Dedifferentiated amniotic fluid mesenchymal stem cell (primary cell): ENCODE data around the gene SLC25A47.
A peak's percentile ranks its signal among the peaks of the same experiment; 100 is the strongest.
"Not testable (repeated sequence)": the region's sequence is repeated elsewhere in the genome, so short reads cannot be mapped to it uniquely, and the experiment has no call there.

Source experiments
- DNase-seq: peaks from one replicate; pipeline ENCODE4 v3.0.0-alpha.2; 2016; ENCODE audit errors: extremely low spot score

Gene SLC25A47, protein sequence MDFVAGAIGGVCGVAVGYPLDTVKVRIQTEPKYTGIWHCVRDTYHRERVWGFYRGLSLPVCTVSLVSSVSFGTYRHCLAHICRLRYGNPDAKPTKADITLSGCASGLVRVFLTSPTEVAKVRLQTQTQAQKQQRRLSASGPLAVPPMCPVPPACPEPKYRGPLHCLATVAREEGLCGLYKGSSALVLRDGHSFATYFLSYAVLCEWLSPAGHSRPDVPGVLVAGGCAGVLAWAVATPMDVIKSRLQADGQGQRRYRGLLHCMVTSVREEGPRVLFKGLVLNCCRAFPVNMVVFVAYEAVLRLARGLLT

DNA sequence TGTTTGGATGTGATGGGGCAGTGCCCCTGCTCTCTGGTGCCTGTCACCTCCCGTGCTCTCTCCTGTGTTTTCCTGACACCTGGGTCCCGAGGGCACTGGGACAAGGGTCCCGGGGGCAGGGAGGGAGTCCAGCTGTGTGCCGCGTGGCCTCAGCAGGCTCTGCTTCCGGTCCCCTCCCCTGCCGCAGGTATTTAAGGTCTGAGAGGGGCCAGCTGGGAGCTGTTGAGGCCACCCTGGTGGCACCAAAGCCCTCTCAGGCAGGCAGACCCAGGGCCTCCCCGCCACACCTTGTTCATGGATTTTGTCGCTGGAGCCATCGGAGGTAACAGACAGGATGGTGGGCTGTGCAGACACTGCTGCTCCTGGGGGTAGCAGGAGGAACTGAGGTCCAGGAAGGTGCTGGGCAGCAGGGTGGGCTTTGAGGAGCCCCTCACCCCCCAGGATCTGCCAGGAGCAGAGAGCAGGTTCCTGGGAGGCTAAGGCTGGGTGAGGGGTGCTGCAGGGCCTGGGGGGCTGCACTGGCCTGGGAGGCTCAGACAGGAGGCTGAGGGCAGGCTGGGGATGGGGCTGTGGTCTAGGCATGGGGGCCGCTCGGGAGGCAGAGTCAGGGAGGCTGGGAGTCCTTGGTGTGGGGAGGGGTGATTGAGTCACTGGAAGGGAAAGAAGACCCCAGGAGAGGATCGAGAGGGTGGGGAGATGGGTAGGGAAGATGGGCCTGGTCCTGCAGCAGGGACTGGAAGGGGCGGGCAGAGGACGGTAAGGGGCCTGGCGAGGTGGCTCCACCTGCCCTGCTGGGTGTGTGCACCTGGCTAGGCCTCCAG is at the start of gene SLC25A47:
SLC25A47 (plus strand) TSS at position 219 of the 821 bp plus-strand sequence; CDS start at position 295, 76 bp downstream.
- DNase-seq, result no peak

DNA sequence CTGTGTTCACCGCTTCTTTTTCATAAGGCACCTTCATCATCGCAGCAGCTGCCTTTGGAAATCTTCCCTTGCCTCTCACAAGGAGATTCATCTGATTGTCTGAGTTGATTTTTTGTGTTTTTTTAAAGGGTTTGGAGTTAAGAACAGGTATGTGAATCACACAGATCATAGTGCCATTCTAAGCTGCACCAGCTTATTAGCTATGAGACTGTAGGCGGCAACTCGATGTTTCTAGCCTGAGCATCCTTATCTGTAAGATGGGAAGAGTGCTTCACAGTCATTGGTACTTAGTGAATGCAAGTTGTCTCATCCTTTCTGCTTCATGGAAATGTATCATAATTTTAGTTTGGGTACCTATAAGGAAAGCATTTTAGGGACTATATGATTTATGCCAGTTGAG is 48.9 kb upstream of the SLC25A47 start:
- DNase-seq, result no peak

DNA sequence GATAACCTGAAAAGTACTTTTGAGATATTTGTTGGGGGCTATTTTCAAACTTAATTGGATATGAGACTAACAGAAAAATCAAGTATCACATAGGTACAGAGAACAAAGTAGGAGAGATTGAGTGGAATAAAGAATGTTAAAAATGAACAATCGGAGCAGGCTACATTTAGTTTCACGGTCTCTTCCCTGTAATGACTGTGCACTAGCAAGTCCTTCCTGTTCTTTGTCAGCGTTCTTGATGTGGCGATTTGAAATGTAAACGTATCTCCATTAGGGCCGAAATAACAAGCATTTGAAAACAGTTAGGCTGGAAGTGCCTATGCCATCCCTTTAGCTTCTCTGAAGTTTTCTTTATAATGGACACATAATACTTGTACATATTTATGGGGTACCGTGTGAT is 47.9 kb upstream of the SLC25A47 start:
- DNase-seq, result no peak

DNA sequence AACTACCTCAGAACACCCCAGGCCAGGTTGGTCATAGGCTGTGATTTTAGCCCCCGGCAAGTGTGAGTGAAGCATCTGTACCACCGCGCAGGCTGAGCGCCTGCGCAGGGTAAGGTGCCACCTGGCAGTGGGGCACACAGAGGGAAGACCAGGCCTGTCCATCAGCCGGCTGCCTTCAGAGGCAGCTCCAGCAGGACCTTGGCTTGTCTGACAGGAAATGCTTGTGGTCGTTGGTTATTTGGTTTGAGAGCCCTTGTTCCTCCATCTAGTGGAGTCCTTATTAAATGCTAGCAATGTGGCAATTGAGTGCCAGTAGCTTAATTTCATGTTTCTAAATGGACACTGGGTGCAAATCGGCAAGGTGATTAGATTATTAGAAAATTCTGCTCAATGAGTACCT is 44.4 kb upstream of the SLC25A47 start:
- peak; percentile 33 for DNase-seq

DNA sequence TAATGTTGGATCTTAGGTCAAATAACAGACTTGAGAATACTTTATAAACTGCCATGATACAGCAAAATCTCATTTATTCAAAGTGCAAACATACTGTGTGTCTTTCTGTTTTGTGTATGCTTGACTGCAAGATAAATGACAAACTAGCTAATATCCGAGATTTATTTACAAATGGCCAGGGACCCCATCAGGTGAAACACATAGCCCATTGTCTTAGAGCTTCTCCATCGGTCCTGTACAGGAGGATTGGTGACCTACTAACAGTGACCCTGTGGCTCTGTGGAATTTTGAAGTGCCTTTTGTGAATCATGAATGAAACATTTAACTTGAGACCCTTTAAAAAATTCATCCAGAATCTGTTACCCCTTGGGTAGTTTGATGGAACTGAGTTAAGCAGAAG is 44.0 kb upstream of the SLC25A47 start:
- no peak for DNase-seq

DNA sequence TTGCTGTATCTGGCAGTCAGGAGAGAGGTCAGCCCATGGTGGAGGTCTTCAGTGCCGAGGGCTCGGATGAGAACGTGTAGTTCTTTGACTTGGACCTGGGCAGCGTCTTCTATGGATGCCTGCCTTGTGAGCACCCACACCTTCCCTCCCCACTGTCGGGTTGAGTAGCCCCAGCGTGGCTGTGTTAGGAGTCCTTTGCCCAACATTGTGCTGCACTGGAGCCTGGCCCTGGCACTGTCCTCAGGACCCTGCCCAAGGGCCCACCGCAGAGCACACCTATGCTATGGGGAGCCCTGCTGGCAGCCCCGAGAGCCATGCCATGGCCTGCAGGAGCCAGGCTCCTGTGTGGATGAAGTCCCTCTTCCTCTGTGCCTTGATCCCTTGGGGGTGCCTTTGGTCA is 43.6 kb upstream of the SLC25A47 start:
- DNase-seq, result no peak

DNA sequence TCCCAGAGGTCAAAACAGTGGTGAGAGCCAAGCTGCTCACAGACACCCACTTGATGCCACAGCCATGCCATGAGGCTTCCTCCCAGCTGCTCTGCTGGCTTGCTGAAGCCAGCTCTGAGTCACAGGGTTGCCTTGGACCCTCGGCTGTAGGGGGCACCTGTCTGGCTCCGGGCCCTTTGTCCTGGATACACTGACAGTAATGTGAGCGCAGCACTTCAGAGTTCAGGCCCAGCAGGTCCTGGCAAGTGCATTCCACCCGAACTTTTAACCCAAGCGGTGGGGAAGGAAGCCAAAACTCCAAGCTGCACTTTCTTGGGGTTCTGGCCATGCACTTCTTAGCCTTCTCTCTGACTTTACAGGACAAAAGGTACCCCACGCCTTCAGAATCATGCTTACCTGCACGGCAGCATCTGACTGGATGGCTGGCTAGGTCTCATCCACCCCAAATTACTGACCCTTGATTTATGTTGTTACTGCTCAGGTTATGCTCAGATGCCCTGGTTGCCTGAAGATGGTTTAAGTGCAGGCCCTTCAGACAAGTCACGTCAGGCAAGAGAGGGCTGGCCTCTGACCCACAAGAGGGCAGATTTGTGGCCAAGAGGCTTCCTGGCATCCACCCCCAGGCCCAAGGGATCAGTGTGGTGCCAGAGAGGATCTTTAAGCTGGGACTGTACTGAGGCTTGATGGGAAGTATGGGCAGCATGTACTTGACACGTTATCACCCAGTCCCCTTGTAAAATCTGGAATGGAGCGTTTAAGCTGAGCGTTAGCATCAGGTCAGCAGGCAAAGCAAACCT is 41.7 kb upstream of the SLC25A47 start:
- DNase-seq, result no peak

DNA sequence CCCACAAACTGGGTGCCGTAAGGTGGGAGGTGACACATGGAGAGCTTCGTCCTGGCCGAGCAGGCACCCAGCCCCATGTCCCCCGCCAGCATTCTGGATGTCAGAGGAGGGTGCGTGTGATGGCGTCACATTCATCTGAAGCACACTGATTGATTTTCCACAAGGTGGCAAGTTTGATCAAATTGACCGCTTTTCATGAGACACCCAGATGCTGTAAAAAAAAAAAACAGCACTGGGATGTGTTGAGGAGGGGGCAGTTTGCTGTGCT is 41.1 kb upstream of the SLC25A47 start:
- DNase-seq, result no peak

DNA sequence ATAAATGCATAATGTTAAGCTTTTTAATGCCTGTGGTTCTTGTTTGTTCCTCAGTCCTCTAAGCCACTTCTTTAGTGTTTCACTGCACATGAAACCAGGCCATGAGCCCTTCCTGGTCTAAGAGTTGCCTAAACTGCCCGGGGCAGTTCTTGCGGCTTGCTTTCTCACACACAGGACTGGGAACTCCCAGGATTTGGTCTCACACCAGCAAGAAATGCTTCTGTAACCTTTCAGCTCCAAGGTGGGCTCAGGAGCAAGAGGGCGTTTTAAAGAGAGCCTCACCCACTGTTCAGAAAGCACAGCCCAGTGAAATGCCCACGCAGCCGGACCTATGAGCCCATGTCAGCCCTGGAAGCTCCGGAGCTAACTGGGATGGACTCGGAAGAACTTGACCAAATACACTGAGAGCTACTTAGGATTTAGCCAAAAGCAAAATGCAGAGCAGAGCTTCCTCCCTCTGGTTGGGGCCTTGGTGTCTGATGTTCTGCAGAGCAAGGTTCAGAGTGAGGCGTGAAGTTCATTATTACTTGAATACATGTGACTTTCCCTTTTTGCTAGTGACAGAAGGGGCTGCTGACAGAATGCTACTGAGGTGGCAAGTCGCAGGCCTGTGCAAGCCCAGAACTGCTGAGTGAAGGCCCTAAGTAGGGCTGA is 40.2 kb upstream of the SLC25A47 start:
- DNase-seq, result no peak

DNA sequence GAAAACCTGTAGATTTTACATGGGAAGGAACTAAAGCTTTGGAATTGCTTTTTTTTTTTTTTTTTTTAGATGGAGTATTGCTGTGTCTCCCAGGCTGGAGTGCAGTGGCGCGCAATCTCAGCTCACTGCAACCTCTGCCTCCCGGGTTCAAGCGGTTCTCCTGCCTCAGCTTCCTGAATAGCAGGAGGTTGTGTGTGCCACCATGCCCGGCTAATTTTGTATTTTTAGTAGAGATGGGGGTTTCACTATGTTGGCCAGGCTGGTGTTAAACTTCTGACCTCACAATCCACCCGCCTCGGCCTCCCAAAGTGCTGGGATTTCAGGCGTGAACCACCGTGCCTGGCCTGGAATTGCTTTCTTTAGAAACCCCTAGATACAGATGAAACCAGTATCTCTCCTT is 39.7 kb upstream of the SLC25A47 start:
- not testable (repeated sequence) for DNase-seq

DNA sequence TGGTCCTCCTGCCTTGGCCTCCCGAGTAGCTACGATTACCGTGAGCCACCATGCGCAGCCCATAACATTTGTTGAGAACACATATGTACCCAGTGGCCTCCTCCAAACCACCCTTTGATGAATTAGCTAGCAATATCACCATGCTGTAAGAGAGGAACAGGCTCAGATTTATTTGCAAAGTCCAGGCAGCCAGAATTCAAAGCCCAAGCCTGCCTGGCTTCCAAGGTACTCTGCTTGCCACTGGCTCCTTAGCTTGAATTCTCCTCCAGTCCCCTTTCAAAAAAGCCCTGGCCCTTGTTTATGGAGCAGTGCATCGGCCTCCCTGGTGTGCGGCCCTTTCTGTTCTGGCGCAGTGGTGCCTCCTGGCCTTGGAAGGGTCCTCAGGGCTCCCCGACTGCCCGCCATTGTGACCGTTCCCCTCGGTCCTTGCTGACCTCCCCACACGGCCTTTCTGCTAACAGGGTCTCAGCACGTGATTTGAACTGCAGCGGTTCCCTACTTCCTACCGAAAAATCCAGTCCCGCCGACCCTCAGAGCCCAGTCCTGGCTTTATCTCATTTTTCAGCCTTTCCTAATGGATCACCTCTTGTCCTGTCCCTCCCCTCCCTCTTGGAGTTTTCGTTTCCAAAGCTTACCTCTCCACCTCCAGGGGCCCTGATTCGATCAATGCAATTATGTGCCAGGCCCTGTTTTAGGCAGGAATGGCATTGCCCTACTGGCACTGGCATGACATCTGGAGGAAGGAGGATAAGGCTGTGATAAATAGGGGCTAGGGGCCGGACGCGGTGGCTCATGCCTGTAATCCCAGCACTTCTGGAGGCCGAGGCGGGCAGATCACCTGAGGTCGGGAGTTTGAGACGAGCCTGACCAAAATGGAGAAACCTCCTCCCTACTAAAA is 38.9 kb upstream of the SLC25A47 start:
- no peak for DNase-seq

DNA sequence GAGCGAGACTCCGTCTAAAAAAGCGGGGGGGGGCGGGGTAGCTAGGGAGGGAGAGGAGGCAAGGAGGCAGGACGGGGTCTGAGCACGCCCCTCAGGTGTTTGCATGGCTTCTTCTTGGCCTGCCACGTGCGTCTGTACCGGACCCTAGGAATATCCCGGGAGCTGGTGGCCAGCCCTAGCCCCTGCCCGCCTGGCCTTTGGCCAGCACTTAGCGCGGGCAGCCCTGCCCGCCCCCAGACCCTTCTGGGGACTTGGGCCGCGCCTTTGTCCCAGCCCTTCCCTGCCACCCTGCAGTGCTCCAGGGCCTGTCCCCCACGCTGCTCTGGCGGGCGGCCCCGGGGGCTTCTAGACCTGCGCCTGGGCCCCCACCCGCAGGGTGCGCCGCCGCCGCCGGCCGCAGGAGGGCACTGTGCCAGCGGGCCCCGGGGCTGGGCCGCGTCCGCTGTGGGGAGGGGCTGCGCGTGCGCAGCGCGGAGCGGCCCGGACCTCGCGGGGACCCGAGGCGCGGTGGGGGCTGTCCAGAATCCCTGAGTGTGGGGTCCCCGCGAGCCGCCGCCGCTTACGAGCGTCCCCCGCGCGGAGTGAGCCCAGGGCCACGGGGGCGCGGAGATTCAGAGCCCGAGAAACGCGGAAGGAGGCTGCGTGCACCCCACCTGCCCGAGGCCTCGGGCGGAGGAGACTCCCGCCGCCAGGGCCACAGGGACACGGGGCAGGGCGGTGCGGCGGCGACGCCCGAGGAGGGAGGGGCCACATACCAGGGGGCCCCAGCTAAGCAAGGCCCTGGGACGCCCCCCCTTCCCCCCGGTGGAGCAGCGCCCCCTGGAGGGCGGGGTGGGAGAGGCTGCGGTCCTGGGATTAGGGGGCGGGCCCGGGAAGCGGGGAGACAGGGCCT is 37.9 kb upstream of the SLC25A47 start:
- no peak for DNase-seq

DNA sequence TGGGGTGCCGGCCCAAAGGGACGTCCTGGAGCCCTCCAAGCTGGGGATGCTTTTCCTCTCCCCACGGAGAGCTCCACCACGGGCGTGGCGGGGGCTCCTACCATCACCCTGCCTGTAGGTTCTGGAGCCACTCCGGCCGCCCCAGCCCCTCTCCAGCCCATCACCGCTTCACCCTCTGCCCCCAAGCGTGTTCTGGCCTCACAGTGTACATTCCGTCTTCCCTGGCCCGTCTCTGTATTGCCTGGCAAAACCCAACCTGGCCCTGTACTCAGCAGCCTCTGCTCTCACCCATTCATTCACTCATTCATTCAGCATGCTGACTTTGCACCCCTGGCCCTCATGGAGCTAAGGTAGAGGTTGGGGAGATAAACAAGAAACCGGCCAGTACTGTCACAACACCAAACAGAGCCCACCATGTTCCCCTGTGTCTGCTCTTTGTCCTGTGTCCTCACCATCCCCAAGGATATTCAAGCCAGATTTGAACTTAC is 37.2 kb upstream of the SLC25A47 start:
- no peak for DNase-seq

DNA sequence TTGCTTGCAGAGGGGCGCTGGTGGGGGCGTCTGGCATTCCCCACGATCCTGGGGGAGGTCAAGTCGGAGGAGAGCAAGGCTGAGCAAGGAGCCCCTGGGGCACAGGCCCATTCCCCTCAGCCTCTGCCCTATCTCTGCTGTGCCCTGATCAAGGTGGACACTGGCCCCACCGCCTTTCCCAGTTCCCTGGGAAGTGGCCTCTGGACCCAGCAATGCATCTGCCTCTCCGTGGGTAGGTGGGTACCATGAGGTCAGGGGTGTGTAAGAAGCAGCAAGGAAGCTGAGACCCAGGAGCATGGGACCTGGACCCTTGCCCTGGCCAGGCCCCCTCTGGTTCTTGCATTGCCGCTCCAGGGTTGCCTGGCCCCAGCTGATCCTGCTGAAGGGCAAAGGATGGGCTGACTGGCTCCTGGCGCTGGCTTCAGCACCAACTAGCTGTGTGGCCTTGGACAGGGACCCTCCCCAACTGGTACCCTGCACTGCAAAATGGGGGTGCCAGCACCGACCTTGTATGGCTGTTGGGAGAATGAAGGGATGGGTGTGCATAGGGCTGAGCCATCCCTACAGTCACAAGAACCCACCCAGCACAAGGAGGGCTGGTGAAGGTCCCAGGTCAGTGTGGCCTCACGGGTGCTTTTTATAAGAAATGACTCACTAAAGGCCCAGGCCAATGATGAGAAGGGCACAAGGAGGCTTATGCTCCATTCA is 36.5 kb upstream of the SLC25A47 start:
- no peak for DNase-seq

DNA sequence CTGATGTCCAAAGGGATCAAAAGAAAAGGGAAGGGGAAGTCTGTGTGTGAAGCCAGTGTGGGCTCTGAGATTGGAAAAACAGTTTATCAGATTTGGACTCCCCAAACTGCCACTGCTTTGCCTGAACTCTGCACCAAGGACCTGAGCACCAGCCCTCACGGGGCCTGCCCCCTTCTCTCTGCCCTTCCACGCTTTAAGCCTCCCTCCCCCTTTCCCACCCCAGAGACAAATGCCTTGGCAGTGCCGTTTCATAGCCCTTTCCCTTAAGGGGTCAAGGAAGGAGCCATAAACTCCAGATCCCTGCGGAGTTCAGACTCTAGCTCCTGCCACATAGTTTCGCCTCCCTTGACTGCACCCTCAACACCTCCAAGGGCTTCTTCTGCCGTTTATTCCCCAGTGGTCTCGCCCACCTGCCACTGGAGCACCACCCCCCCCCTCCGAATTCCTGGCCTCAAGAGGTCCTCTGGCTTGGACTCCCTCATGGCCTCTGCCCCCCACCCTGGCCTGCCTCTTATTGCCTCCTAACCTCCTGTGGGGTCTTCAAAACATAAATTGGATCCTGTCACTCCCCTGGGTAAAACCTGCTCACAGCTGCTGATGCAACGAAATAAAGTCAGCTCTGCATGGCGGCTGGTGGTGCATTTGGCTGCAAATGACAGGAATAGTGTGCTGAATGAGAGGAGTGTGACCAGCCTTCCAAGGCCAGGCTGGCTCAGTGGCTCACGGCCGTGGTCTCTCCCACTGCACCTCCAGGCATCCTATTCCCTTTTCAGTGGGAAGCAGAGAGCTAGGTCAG is 35.7 kb upstream of the SLC25A47 start:
- no peak for DNase-seq

DNA sequence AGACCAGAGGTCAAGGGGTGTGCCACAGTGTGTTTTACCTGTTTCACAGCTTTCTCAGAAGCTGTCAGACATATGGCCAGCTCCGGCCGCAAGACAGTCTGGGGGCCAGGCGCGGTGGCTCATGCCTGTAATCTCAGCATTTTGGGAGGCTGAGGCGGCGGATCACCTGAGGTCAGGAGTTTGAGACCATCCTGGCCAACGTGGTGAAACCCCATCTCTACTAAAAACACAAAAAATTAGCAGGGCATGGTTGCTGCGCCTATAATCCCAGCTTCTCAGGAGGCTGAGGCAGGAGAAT is 35.2 kb upstream of the SLC25A47 start:
- not testable (repeated sequence) for DNase-seq

DNA sequence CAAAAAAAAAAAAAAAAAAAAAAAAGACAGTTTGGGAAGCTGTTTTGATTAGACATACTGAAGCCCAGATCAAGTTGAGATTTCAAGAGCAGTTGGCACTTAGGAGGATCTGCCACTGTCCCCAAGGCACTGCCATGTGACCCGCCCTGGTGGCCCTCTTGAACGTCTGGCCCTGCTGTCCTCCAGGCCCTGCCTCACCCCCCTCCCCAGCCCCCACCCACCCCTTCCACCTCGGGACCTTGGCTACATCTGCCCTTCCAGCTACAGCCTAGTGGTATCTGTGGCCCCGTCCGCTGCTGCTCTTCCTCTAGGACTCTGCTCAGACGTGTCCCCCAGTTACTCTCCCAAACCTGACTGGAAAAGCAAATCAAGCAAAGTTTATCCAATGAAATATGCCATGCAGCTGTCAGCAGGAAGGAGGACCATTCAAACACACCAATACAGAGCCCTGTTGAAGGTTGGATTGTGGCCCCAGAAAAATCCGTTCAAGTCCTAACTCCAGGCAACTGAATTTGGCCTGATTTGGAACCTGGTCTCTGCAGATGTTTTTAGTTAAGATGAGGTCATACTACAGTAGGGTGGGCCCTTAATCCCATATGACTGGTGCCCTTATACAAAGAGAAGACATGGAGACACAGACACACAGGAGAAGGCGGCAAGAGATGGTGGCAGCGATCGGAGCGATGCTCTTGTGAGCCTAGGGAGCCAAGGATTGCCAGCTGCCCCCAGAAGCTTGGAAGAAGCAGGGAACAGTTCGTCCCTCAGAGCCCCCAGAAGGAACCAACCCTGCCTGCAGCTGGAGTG is 34.6 kb upstream of the SLC25A47 start:
- DNase-seq, result no peak
